Measurements from ENCODE around the gene RPL32. TPM values are rescaled to one million over a fixed set of nuclear protein-coding genes. Genes with fewer than 3 reads are reported as not detected.
"Not testable (repeated sequence)": the region's sequence is repeated elsewhere in the genome, so short reads cannot be mapped to it uniquely, and the experiment has no call there.

Gene RPL32
- polyA plus RNA-seq: 3,703 TPM

GRCh38 chr3:12841149-12841969, at the start of gene RPL32:
RPL32 (minus strand) TSS chr3:12841565; CDS start chr3:12840237, 1,328 bp downstream.
- Mint-ChIP-seq H3K27ac (peak within 1 kb of the TSS; percentile 99 to 100 (median 100)), H3K4me3 (peak within 1 kb of the TSS; percentile 96 to 99 (median 98)), H3K4me1 (peaks cover 19 to 38% (median 28%) of the 10 kb centered on the region in 3 donors), H3K27me3 (no peaks in the 10 kb centered on the region), H3K9me3 (no peaks in the 10 kb centered on the region), H3K36me3 (peaks cover 3% of the 10 kb centered on the region)

GRCh38 chr3:12890610-12891390, 49.4 kb upstream of the RPL32 start:
- Mint-ChIP-seq H3K27me3 (peaks cover 18% of the 10 kb centered on the region), H3K4me1 (peaks cover 11 to 28% (median 28%) of the 10 kb centered on the region in 3 donors), H3K36me3 (no peaks in the 10 kb centered on the region), H3K27ac (peak overlapping the region in 1 of 3 donors; percentile 25), H3K9me3 (no peaks in the 10 kb centered on the region), H3K4me3 (no peak overlapping the region)

DNA sequence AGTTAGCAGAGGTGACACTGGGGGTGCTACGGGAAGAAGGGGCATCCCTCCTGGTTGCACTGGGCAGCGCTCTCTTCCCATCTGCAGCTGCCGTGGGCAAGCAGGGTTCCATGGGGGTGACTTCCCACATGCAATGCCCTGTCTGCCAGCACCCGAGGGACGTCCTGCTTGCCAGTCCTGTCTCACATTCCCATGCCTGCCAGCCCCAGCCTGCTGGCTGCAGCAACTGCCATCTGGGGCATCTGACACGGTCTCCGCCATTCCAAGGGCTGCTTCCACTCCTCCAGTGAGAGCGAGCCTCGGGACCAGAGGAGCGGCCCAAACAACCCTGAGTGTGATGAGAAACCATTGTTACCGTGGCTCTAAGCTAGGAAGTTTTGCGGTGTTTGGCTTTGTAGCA, 45.4 kb upstream of the RPL32 start:
- Mint-ChIP-seq H3K36me3 (no peaks in the 10 kb centered on the region), H3K4me1 (peaks cover 23 to 29% (median 24%) of the 10 kb centered on the region in 3 donors), H3K27ac (no peak overlapping the region), H3K9me3 (no peaks in the 10 kb centered on the region), H3K27me3 (peaks cover 20% of the 10 kb centered on the region), H3K4me3 (peak overlapping the region in 2 of 4 donors; percentile 91 to 94)

- Mint-ChIP-seq H3K27ac (no peak overlapping the region), H3K36me3 (no peaks in the 10 kb centered on the region), H3K4me3 (peak overlapping the region; percentile 1 to 94 (median 80)), H3K9me3 (no peaks in the 10 kb centered on the region), H3K27me3 (peaks cover 20% of the 10 kb centered on the region), H3K4me1 (peaks cover 24 to 28% (median 27%) of the 10 kb centered on the region in 3 donors)
Measured at GRCh38 chr3:12886106-12886679, 44.8 kb upstream of the RPL32 start.

GRCh38 chr3:12885583-12885930, 44.2 kb upstream of the RPL32 start:
- Mint-ChIP-seq H3K4me3 (peak overlapping the region in 3 of 4 donors; percentile 68 to 94 (median 91)), H3K36me3 (no peaks in the 10 kb centered on the region), H3K27ac (no peak overlapping the region), H3K27me3 (peaks cover 20% of the 10 kb centered on the region), H3K4me1 (peaks cover 24 to 30% (median 28%) of the 10 kb centered on the region in 3 donors), H3K9me3 (no peaks in the 10 kb centered on the region)

DNA sequence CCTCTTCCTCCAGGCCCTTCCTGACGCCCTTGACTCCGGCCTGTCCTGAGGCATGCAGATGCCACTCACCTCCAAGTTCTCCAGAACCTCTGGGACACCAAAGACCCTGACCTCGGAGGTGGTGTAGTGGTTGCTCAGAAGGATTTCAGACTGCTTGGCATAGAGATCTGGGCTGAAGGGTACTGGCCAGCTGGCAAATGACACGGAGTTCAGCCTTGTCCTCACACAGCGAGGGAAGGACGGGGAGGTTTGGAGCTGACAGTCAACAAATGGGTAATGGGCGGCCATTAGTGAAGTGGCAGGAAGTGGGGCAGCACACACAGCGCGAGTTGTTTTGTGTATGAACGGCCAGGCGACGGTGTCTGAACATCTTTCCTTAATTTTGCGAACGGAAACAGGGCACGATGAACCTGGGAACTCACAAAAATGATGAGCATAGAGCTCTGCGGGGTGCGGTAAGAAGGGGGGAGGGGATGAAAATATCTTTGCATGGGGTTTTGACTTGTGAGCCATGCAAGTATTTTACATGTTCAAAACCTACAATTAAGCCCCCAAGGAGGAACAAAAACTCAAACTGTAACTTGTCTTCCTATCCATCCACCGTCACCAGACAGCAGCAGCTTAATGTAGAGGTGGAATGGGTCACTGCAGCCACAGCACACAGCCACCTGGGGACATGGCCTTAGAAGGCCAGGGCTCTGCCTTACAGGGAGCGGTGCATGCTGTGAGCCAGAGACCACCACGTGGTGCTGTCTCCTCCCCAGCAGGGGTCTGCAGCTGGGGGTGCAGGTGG, 43.6 kb upstream of the RPL32 start:
- no peaks in the 10 kb centered on the region for H3K36me3 Mint-ChIP-seq
- peak overlapping the region in 2 of 3 donors; percentile 9 to 42 for H3K27ac Mint-ChIP-seq
- peaks cover 24 to 29% (median 28%) of the 10 kb centered on the region in 3 donors for H3K4me1 Mint-ChIP-seq
- peak overlapping the region; percentile 39 to 94 (median 73) for H3K4me3 Mint-ChIP-seq
- no peaks in the 10 kb centered on the region for H3K9me3 Mint-ChIP-seq
- peaks cover 19% of the 10 kb centered on the region for H3K27me3 Mint-ChIP-seq

DNA sequence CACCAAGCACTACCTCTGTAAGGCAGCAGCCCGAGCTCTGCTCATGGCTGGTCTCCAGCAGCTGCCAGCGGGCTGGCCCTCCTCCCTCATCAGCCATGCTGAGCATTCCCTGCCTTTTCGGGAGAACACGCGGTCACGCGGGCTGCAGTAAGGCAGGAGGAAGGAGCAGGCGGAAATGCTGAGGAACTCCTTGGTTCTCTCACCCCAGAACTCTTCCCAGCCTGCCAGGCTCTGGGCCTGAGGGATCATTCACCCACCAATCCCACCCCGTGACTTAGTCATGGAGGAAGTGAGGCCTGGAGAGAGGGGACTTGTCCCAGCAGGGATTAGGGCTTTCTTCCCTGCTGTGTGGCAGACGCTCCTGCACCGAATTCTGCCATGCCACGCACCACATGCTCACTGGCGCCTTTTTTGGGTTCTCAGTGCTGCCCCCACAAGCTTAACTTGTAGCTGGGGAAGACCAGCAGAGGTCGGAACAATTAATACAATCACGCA, 42.9 kb upstream of the RPL32 start:
- no peaks in the 10 kb centered on the region for H3K36me3 Mint-ChIP-seq
- peaks cover 17% of the 10 kb centered on the region for H3K27me3 Mint-ChIP-seq
- peak overlapping the region in 1 of 4 donors; percentile 85 for H3K4me3 Mint-ChIP-seq
- peak overlapping the region in 1 of 3 donors; percentile 69 for H3K27ac Mint-ChIP-seq
- peaks cover 22 to 25% (median 25%) of the 10 kb centered on the region in 3 donors for H3K4me1 Mint-ChIP-seq
- H3K9me3 Mint-ChIP-seq: no peaks in the 10 kb centered on the region

- peaks cover 13% of the 10 kb centered on the region for H3K27me3 Mint-ChIP-seq
Measured at GRCh38 chr3:12882336-12883310, 41.3 kb upstream of the RPL32 start.

DNA sequence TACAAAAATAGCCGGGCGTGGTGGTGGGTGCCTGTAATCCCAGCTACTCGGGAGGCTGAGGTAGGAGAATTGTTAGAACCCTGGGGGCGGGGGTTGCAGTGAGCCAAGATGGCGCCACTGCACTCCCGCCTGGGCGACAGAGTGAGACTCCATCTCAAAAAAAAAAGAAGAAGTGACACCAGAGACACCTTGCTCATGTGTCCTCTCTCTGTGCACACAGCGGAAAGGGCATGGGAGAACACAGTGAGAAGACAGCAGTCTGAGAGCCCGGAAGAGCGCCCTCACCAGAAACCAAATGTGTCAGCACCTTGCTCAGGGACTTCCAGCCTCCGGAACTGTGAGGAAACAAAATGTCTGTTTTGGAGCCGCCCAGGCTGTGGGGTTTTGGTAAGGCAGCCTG, 40.5 kb upstream of the RPL32 start:
- H3K36me3 Mint-ChIP-seq, H3K27me3 Mint-ChIP-seq, H3K9me3 Mint-ChIP-seq: not testable (repeated sequence)
- Mint-ChIP-seq H3K4me1 (peaks cover 18 to 30% (median 24%) of the 10 kb centered on the region in 3 donors), H3K27ac (peak overlapping the region in 1 of 3 donors; percentile 75), H3K4me3 (peak overlapping the region in 2 of 4 donors; percentile 67 to 86)

More at GRCh38 chr3:12882336-12883310, 41.3 kb upstream of the RPL32 start:
- Mint-ChIP-seq H3K27ac (peak overlapping the region in 2 of 3 donors; percentile 59 to 75), H3K4me3 (peak overlapping the region in 3 of 4 donors; percentile 12 to 86 (median 67)), H3K9me3 (no peaks in the 10 kb centered on the region), H3K36me3 (no peaks in the 10 kb centered on the region), H3K4me1 (peaks cover 22 to 30% (median 25%) of the 10 kb centered on the region in 3 donors)

GRCh38 chr3:12879191-12879815, 37.9 kb upstream of the RPL32 start:
- no peak overlapping the region for H3K27ac Mint-ChIP-seq

GRCh38 chr3:12878758-12879157, 37.4 kb upstream of the RPL32 start:
- H3K9me3 Mint-ChIP-seq, H3K27me3 Mint-ChIP-seq, H3K4me3 Mint-ChIP-seq, H3K36me3 Mint-ChIP-seq: not testable (repeated sequence)
- H3K27ac Mint-ChIP-seq: peak overlapping the region in 1 of 3 donors; percentile 66
- H3K4me1 Mint-ChIP-seq: peaks cover 6 to 20% (median 9%) of the 10 kb centered on the region in 3 donors

More at GRCh38 chr3:12879191-12879815, 37.9 kb upstream of the RPL32 start:
- Mint-ChIP-seq H3K4me1 (peaks cover 6 to 21% (median 9%) of the 10 kb centered on the region in 3 donors), H3K9me3 (no peaks in the 10 kb centered on the region), H3K4me3 (no peak overlapping the region), H3K27me3 (peaks cover 6% of the 10 kb centered on the region), H3K36me3 (no peaks in the 10 kb centered on the region)

GRCh38 chr3:12878141-12878574, 36.8 kb upstream of the RPL32 start:
- peak overlapping the region in 1 of 3 donors; percentile 66 for H3K27ac Mint-ChIP-seq
- no peaks in the 10 kb centered on the region for H3K9me3 Mint-ChIP-seq
- H3K4me3 Mint-ChIP-seq: no peak overlapping the region
- no peaks in the 10 kb centered on the region for H3K36me3 Mint-ChIP-seq
- peaks cover 6 to 20% (median 9%) of the 10 kb centered on the region in 3 donors for H3K4me1 Mint-ChIP-seq
- peaks cover 6% of the 10 kb centered on the region for H3K27me3 Mint-ChIP-seq

- Mint-ChIP-seq H3K36me3 (no peaks in the 10 kb centered on the region), H3K27me3 (peaks cover 6% of the 10 kb centered on the region), H3K27ac (peak overlapping the region in 1 of 3 donors; percentile 43), H3K9me3 (no peaks in the 10 kb centered on the region), H3K4me1 (peaks cover 3 to 17% (median 6%) of the 10 kb centered on the region in 3 donors), H3K4me3 (peak overlapping the region in 1 of 4 donors; percentile 53)
Measured at GRCh38 chr3:12877040-12877439, 35.7 kb upstream of the RPL32 start.

All from IgD-negative memory B cell (primary cell).